Measurements from ENCODE around the gene AHDC1.

DNA sequence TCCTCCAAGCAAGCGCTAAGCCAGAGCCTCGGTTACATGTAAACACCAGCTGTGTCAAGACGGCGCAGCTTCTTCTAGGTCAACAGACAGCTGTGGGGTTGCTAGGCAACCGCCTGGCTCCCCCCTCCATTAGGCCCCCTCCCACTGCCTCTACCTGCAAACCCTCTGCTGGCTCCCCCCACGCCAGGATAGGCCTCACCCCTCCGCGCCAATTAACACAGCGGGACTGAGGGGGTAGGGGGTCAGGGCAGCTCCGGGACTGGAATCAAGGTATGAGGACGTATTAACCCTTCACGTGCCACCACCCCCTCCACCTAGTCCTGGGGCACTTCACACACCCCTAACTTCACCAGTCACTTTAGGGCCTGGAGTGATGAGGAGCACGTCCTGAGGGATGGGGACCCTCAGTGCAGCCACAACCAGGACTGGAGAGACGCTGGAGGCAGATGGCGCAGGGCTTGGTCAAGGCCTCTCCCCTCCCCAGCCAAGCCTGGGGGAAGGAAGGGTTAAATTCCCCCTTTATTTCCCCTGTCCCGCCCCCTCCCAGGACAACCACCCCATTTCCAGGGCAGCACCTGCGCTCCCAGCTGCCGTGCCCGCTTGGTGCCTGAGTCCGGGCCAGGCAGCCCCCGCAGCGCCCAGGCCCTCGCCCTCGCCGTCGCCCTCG lies 76.6 kb downstream of the AHDC1 start:
- TF ChIP-seq CTCF (IDR thresholded peaks at IDR 0.05 in 2 of 3, conservative IDR thresholded peaks at IDR 0.05 in 1 of 3; ENCODE audit: insufficient read depth in 2 of 3, low read depth in 1 of 3, low read length in 3 of 3) (no peak), USF1 (CRISPR knock-in tag; IDR thresholded peaks at IDR 0.05) (no peak; the same call in 1 of the 2 replicates), RAD21 (CRISPR knock-in tag; conservative IDR thresholded peaks at IDR 0.05 in 1 of 2, IDR thresholded peaks at IDR 0.05 in 1 of 2) (no peak), STAG1 (CRISPR knock-in tag; IDR thresholded peaks at IDR 0.05; ENCODE audit: borderline replicate concordance) (no peak), NR1H2 (CRISPR knock-in tag; IDR thresholded peaks at IDR 0.05) (no peak), EZH2 (IDR thresholded peaks at IDR 0.05; ENCODE audit: borderline replicate concordance, low read depth, low read length) (no peak), SMC3 (conservative IDR thresholded peaks at IDR 0.05; ENCODE audit: insufficient read depth, low read depth, low read length) (0 out of 2 replicates have a peak, but pooled peaks have one; percentile 13), SMAD1 (IDR thresholded peaks at IDR 0.05; ENCODE audit: low read depth, low read length, partially characterized antibody) (no peak), POLR2A (conservative IDR thresholded peaks at IDR 0.05) (no peak), CEBPZ (IDR thresholded peaks at IDR 0.05; ENCODE audit: borderline replicate concordance, low read depth, low read length) (no peak)

All from K562 (cell line).